Head of caudate nucleus (tissue), 42 donors: Measurements from ENCODE around the gene PTPRM.

ENCODE experiments used
- DNase-seq, 42 donors: peaks; one replicate each; pipeline versions ENCODE4 v3.0.0 to v3.0.0-alpha.2; 2020 to 2021; ENCODE audit warnings: mixed read lengths in 7 of 42
- intact Hi-C: fragments of 100-400 bp; cut with DNase I; formaldehyde crosslinking; loops from one replicate; pipeline ENCODE4 v1.15.0; 2022

PTPRM gene

GRCh38 chr18:8277270-8277669 lies 710.2 kb downstream of the PTPRM start:
- no peak for DNase-seq
- intact Hi-C loops, result no loop called here

GRCh38 chr18:8279346-8279745 lies 712.2 kb downstream of the PTPRM start:
- intact Hi-C loops, result no loop called here
- DNase-seq, result peak in 1 of 42 donors; percentile 8

GRCh38 chr18:8279781-8280330 lies 712.7 kb downstream of the PTPRM start:
- DNase-seq, result peak in 1 of 42 donors; percentile 13
- intact Hi-C loops, result no loop called here

GRCh38 chr18:8283891-8284585 lies 716.9 kb downstream of the PTPRM start:
- DNase-seq, result no peak
- intact Hi-C loops, result no loop called here

GRCh38 chr18:8286303-8286702 lies 719.2 kb downstream of the PTPRM start:
- DNase-seq, result no peak
- intact Hi-C loops, result no loop called here

- peak in 11 of 42 donors; percentile 12 to 51 (median 35) for DNase-seq
- intact Hi-C loops, result no loop called here
Measured at GRCh38 chr18:8287196-8287885, 720.2 kb downstream of the PTPRM start.

- intact Hi-C loops, result no loop called here
- DNase-seq, result peak in 9 of 42 donors; percentile 5 to 42 (median 13)
Measured at GRCh38 chr18:8288472-8289195, 721.5 kb downstream of the PTPRM start.

GRCh38 chr18:8290435-8290834 lies 723.3 kb downstream of the PTPRM start:
- intact Hi-C loops, result no loop called here
- no peak for DNase-seq

- intact Hi-C loops, result no loop called here
- no peak for DNase-seq
Measured at GRCh38 chr18:8290913-8291312, 723.8 kb downstream of the PTPRM start.

- DNase-seq, result no peak
- intact Hi-C loops, result no loop called here
Measured at GRCh38 chr18:8293184-8293583, 726.1 kb downstream of the PTPRM start.

- no peak for DNase-seq
- intact Hi-C loops, result no loop called here
Measured at GRCh38 chr18:8296886-8297616, 729.9 kb downstream of the PTPRM start.

GRCh38 chr18:8298186-8298585 lies 731.1 kb downstream of the PTPRM start:
- intact Hi-C loops, result no loop called here
- DNase-seq, result no peak

GRCh38 chr18:8299054-8299980 lies 732.2 kb downstream of the PTPRM start:
- intact Hi-C loops, result no loop called here
- DNase-seq, result no peak

GRCh38 chr18:8300751-8301410 lies 733.8 kb downstream of the PTPRM start:
- intact Hi-C loops, result no loop called here
- no peak for DNase-seq

- DNase-seq, result no peak
- intact Hi-C loops, result no loop called here
Measured at GRCh38 chr18:8301427-8302172, 734.5 kb downstream of the PTPRM start.

- intact Hi-C loops, result no loop called here
- DNase-seq, result no peak
Measured at GRCh38 chr18:8303151-8303755, 736.1 kb downstream of the PTPRM start.

GRCh38 chr18:8307960-8308359 lies 740.8 kb downstream of the PTPRM start:
- DNase-seq, result no peak
- intact Hi-C loops, result no loop called here
